VCaP (cell line): ENCODE measurements around the gene GRK1.

ENCODE experiments used
- H3K27ac ChIP-seq: fragments of 450-650 bp; 2 replicates; pipeline ENCODE4 v1.5.1; 2017
- CTCF ChIP-seq: fragments of 450-650 bp; conservative IDR thresholded peaks from 2 replicates; pipeline ENCODE4 v1.5.1; 2017; ENCODE audit warnings: mild to moderate bottlenecking, moderate library complexity

The GRK1 gene

DNA sequence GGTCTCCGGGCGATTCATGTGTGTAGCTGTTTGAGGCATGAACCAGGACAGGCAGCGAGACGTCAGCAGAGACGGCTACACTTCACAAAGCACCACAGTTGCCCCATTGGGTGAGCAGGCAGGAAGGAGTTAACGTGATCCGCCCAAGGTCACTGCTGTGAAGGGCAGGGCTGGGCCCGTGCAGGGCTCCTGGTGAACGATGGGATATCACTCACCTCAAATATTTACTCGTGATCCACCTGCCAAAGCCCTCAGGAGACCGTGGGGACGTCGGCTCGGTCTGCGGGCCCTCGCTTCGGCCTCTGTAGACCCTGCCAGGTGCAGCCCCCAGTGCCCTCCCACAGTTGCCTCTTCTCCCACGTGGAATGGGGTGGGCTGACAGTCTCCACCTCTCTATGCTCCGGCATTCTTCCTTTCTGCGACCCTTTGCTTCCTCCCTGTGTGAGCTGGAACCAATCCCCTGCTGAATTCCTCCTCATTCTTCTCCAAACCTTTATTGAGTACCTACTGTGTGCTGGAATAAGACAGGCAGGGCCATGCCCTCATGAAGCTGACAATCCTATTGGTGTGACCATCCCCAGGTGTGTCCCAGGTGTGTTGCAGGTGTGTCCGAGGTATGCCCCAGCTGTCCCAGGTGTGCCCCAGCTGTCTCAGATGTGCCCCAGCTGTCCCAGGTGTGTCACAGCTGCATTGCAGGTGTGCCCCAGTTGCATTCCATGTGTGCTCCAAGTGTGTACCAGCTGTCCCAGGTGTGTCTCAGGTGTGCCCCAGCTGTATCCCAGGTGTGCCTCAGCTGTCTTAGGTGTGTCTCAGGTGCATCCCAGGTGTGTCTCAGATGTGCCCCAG lies 2.0 kb upstream of the GRK1 start:
- H3K27ac ChIP-seq = no peak overlapping the region
- no peak for TF ChIP-seq CTCF

DNA sequence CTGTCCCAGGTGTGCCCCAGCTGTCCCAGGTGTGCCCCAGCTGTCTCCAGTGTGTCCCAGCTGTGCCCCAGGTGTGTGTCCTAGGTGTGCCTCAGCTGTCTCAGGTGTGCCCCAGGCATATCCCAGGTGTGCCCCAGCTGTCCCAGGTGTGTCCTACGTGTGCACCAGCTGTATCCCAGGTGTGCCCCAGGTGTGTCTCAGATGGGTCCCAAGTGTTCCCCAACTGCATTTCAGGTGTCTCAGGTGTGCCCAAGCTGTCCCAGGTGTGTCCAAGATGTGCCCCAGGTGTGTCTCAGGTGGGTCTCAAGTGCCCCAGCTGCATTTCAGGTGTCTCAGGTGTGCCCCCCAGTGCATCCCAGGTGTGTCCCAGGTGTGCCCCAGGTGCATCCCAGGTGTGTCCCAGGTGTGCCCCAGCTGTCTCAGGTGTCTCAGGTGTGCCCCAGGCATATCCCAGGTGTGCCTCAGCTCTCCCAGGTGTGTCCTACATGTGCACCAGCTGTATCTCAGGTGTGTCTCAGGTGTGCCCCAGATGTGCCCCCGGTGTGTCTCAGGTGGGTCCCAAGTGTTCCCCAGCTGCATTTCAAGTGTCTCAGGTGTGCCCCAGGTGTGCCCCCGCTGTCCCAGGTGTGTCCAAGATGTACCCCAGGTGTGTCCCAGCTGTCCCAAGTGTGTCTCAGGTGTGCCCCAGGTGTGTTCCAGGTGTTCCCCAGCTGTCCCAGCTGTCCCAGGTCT lies 1.3 kb upstream of the GRK1 start:
- no peak overlapping the region for H3K27ac ChIP-seq
- TF ChIP-seq CTCF = no peak

- no peak overlapping the region for H3K27ac ChIP-seq
- TF ChIP-seq CTCF = no peak
These were observed 719 bp upstream of the GRK1 start for GRCh38 chr13:113666329-113666670.

GRCh38 chr13:113667771-113668490 lies 912 bp downstream of the GRK1 start:
- no peak overlapping the region for H3K27ac ChIP-seq
- TF ChIP-seq CTCF = no peak

GRCh38 chr13:113668491-113668971 lies 1.5 kb downstream of the GRK1 start:
- H3K27ac ChIP-seq = no peak overlapping the region
- no peak for TF ChIP-seq CTCF

DNA sequence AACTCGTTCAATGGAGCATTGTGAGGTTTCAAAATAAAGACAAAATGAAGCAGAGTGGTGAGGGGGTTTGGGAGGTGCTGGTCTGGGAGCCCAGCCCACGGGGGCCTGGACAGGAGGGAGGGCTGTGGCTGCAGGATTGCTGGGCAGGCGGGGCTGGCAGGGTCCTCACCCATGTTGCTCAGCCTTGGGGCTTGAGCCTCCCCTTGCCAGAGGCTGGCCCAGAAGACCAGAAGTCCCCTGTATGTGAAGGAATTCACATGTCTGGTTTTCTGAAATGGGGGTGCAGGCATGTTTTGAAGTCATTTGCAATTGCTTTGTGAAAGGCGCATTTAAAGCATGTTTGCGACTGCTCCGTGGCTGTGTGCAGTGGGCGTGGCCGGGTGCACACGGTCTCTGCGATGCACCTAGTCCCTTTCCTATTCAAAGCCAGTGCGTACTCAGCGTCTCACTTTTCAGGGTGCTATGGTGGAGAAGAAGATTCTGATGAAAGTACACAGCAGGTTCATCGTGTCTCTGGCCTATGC lies 2.3 kb downstream of the GRK1 start:
- no peak overlapping the region for H3K27ac ChIP-seq
- TF ChIP-seq CTCF = no peak
